ENCODE measurements around the gene TBC1D19.
"Not testable (repeated sequence)": the region's sequence is repeated elsewhere in the genome, so short reads cannot be mapped to it uniquely, and the experiment has no call there.

DNA sequence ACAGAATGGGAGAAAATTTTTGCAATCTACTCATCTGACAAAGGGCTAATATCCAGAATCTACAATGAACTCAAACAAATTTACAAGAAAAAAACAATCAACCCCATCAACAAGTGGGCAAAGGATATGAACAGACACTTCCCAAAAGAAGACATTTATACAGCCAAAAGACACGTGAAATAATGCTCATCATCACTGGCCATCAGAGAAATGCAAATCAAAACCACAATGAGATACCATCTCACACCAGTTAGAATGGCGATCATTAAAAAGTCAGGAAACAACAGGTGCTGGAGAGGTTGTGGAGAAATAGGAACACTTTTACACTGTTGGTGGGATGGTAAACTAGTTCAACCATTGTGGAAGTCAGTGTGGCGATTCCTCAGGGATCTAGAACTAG lies 9.7 kb downstream of the TBC1D19 start:
- TF ChIP-seq POLR2A (IDR thresholded peaks at IDR 0.05; ENCODE audit: extremely low read depth, insufficient read length); MYC (IDR thresholded peaks at IDR 0.05; ENCODE audit: low read depth, low read length): not testable (repeated sequence)
- TF ChIP-seq, protein P1, sequence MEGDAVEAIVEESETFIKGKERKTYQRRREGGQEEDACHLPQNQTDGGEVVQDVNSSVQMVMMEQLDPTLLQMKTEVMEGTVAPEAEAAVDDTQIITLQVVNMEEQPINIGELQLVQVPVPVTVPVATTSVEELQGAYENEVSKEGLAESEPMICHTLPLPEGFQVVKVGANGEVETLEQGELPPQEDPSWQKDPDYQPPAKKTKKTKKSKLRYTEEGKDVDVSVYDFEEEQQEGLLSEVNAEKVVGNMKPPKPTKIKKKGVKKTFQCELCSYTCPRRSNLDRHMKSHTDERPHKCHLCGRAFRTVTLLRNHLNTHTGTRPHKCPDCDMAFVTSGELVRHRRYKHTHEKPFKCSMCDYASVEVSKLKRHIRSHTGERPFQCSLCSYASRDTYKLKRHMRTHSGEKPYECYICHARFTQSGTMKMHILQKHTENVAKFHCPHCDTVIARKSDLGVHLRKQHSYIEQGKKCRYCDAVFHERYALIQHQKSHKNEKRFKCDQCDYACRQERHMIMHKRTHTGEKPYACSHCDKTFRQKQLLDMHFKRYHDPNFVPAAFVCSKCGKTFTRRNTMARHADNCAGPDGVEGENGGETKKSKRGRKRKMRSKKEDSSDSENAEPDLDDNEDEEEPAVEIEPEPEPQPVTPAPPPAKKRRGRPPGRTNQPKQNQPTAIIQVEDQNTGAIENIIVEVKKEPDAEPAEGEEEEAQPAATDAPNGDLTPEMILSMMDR (IDR thresholded peaks at IDR 0.05; ENCODE audit: low read depth, low read length): not testable (repeated sequence)
- TF ChIP-seq, protein P2, sequence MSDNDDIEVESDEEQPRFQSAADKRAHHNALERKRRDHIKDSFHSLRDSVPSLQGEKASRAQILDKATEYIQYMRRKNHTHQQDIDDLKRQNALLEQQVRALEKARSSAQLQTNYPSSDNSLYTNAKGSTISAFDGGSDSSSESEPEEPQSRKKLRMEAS (IDR thresholded peaks at IDR 0.05; ENCODE audit: low read depth, low read length): not testable (repeated sequence)
